Esophagus muscularis mucosa (tissue), 4 donors: ENCODE data around the gene MAP6D1. TPM values are rescaled to one million over a fixed set of nuclear protein-coding genes. Genes with fewer than 3 reads are reported as not detected.

Experiments
- DNase-seq: peaks from one replicate; pipeline ENCODE4 v3.0.0-alpha.2; 2017; ENCODE audit errors: extremely low spot score
- H3K27ac ChIP-seq, 4 donors: fragments of 200-600 bp; sonication (generic); replicated peaks in 1 of 4; 1 replicate in 3 of 4; 2 replicates in 1 of 4; pipeline ENCODE4 v1.5.1; 2016 to 2019; ENCODE audit warnings: mild to moderate bottlenecking in 1 of 4
- H3K27me3 ChIP-seq, 4 donors: fragments of 200-600 bp; sonication (generic); one replicate each; pipeline versions ENCODE4 v1.5.1 to v1.6.0; 2016 to 2019
- H3K36me3 ChIP-seq, 4 donors: fragments of 200-600 bp; sonication (generic); one replicate each; pipeline ENCODE4 v1.5.1; 2016 to 2019
- H3K4me1 ChIP-seq, 4 donors: fragments of 200-600 bp; sonication (generic); one replicate each; pipeline ENCODE4 v1.5.1; 2016 to 2019
- H3K4me3 ChIP-seq, 4 donors: fragments of 200-600 bp; sonication (generic); 1 replicate in 2 of 4; 2 replicates in 2 of 4; pipeline ENCODE4 v1.5.1; 2016 to 2019; ENCODE audit warnings: mild to moderate bottlenecking in 4 of 4, moderate library complexity in 1 of 4
- H3K9me3 ChIP-seq, 4 donors: fragments of 200-600 bp; sonication (generic); 1 replicate in 3 of 4; 2 replicates in 1 of 4; pipeline ENCODE4 v1.5.1; 2016 to 2019
- EP300 ChIP-seq: sonication (generic); formaldehyde crosslinking; IDR thresholded peaks from one replicate; pipeline ENCODE4 v1.6.1; 2017; ENCODE audit warnings: antibody characterized with exemption
- POLR2A ChIP-seq: fragments of 450-650 bp; IDR thresholded peaks from one replicate; pipeline ENCODE4 v1.6.1; 2017; ENCODE audit warnings: antibody characterized with exemption, moderate library complexity, mild to moderate bottlenecking, low read depth
- POLR2AphosphoS5 ChIP-seq, 2 donors: sonication (generic); formaldehyde crosslinking; IDR thresholded peaks; one replicate each; pipeline ENCODE4 v1.6.1; 2017; ENCODE audit warnings: antibody characterized with exemption in 2 of 2
- WGBS: methylation state at CpG from one replicate; pipeline ENCODE4 v1.1.5; 2018; 5-methylcytosine and 5-hydroxymethylcytosine counted together
- intact Hi-C: fragments of 100-400 bp; cut with DNase I; formaldehyde crosslinking; loops from one replicate; pipeline ENCODE4 v1.15.1; 2023
- total RNA-seq, 4 donors: library from RNA; depleted of rRNA; stranded (reverse); fragments of >200 nt; gene quantifications; one replicate each; pipeline versions ENCODE4 v1.1.0 to v1.2.1, GENCODE V29; 2016
- TF ChIP-seq, protein P1 (sequence below), 3 experiments: fragments of 200-600 bp in 2 of 3; fragments of 450-650 bp in 1 of 3; sonication (generic) in 2 of 3; IDR thresholded peaks; one replicate each; pipeline ENCODE4 v1.5.1; 2017 to 2019; ENCODE audit warnings: antibody characterized with exemption in 3 of 3, mild to moderate bottlenecking in 2 of 3, moderate library complexity in 1 of 3

The MAP6D1 gene
- total RNA-seq, 4 donors from 2014 or later: 0.42 to 2.9 (median 2.4) TPM

DNA sequence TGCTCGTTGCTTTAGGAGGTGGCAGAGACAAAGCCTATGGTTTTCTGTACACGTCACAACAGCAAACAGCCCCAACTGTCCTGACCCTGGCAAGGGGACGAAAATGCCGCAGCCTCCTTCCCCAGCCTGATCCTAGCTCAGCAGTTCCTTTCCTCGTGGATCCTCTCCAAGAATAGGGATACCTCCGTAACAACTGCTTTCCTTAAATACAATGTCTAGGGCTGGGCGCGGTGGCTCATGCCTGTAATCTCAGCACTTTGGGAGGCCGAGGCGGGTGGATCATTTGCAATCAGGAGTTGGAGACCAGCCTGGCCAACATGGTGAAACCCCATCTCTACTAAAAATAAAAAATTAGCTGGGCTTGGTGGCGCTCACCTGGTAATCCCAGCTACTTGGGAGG is 17.0 kb downstream of the MAP6D1 start:
- DNase-seq: no peak
- H3K4me3 ChIP-seq: no peak overlapping the region
- no peak overlapping the region for H3K27ac ChIP-seq
- 97% methylated on average over 11 of the region's 11 CpGs for WGBS
- H3K4me1 ChIP-seq: no peaks in the 10 kb centered on the region
- TF ChIP-seq EP300: no peak
- TF ChIP-seq, protein P1, sequence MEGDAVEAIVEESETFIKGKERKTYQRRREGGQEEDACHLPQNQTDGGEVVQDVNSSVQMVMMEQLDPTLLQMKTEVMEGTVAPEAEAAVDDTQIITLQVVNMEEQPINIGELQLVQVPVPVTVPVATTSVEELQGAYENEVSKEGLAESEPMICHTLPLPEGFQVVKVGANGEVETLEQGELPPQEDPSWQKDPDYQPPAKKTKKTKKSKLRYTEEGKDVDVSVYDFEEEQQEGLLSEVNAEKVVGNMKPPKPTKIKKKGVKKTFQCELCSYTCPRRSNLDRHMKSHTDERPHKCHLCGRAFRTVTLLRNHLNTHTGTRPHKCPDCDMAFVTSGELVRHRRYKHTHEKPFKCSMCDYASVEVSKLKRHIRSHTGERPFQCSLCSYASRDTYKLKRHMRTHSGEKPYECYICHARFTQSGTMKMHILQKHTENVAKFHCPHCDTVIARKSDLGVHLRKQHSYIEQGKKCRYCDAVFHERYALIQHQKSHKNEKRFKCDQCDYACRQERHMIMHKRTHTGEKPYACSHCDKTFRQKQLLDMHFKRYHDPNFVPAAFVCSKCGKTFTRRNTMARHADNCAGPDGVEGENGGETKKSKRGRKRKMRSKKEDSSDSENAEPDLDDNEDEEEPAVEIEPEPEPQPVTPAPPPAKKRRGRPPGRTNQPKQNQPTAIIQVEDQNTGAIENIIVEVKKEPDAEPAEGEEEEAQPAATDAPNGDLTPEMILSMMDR (IDR thresholded peaks at IDR 0.05): no peak
- TF ChIP-seq POLR2AphosphoS5 (IDR thresholded peaks at IDR 0.05): no peak
- no peak for TF ChIP-seq POLR2A
- no peaks in the 10 kb centered on the region for H3K27me3 ChIP-seq
- intact Hi-C loops: no loop called here
- peaks cover 63 to 92% (median 89%) of the 10 kb centered on the region in 4 donors for H3K36me3 ChIP-seq
- no peaks in the 10 kb centered on the region for H3K9me3 ChIP-seq

DNA sequence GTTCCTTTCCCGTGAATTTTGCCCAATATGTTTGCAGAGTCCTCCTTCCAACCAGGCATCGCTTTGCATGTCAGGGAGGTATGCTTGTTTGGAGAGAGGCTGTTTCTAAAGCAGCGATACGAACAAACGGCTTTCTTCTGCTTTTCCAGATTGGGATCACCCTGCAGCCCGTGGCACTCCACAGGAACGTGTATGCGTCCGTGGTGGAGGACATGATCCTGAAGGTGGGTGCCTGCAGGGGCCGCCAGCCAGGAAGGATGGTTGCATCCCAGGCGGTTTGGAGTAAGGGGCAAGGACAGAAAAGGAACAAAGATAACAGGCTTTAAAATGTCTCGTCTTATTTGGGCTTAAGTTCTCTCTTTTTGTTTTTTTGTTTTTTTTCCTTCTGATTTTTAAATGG is 17.5 kb downstream of the MAP6D1 start:
- DNase-seq: no peak
- Histone ChIP-seq H3K4me1 (no peaks in the 10 kb centered on the region), H3K36me3 (peaks cover 68 to 94% (median 93%) of the 10 kb centered on the region in 4 donors), H3K27ac (no peak overlapping the region), H3K9me3 (no peaks in the 10 kb centered on the region), H3K4me3 (no peak overlapping the region), H3K27me3 (no peaks in the 10 kb centered on the region)
- 96% methylated on average over 12 of the region's 12 CpGs for WGBS
- TF ChIP-seq EP300: no peak
- no peak for TF ChIP-seq POLR2A
- TF ChIP-seq, protein P1 (IDR thresholded peaks at IDR 0.05): no peak
- no peak for TF ChIP-seq POLR2AphosphoS5 (IDR thresholded peaks at IDR 0.05)
- intact Hi-C loops: no loop called here

DNA sequence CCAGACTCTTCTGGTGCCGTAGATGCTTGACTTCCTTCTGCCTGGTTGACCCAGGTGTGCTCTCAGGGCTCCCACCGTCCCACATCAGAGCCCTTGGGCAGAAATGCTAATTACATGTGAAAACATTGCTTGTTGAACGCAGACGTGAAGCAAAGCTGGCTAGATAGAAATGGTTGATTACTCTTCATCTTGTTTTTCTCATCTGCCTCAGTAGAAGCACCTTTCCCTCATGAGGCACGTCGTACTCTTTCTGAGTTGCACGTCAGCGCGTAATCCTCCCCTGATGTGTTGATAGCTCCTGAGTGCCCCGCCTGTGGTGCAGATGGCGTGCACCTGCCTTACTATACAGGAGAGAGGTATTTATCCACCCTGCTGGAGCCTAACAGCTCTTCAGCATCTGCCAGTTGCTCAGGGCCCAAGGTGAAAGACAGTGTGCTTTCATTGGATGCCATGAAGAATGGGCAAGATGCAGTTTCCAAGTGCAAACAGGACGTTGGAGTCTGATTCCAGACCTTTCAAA is 18.1 kb downstream of the MAP6D1 start:
- TF ChIP-seq POLR2A (no peak), EP300 (no peak), POLR2AphosphoS5 (IDR thresholded peaks at IDR 0.05) (no peak)
- TF ChIP-seq, protein P1 (IDR thresholded peaks at IDR 0.05): no peak
- intact Hi-C loops: no loop called here
- Histone ChIP-seq H3K27me3 (no peaks in the 10 kb centered on the region), H3K9me3 (no peaks in the 10 kb centered on the region), H3K4me3 (no peak overlapping the region), H3K36me3 (peaks cover 73 to 100% (median 99%) of the 10 kb centered on the region in 4 donors), H3K4me1 (no peaks in the 10 kb centered on the region), H3K27ac (no peak overlapping the region)
- WGBS: 93% methylated on average over 12 of the region's 12 CpGs
- no peak for DNase-seq

DNA sequence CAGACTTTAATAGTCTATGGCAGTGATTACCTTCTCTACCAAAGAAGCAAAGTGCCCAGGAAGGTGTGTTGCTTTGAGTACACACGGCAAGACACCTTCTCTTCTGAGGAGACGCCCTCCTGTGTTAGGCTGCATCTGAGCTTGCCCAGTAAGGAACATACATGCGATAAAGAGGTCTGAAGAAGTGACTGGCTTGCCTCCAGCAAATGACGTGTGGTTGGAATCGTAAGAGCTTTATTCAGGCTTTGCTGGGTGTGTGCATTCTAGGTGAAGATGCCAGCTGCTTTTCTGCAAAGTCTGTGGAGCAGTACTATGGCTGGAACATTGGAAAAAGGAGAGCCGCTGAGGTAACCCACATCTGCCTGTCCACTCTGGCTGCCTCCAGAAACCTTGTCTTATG is 22.4 kb downstream of the MAP6D1 start:
- WGBS: 64% methylated on average over 6 of the region's 6 CpGs
- intact Hi-C loops: no loop called here
- no peaks in the 10 kb centered on the region for H3K9me3 ChIP-seq
- no peaks in the 10 kb centered on the region for H3K27me3 ChIP-seq
- no peak overlapping the region for H3K4me3 ChIP-seq
- H3K36me3 ChIP-seq: peaks cover 80 to 99% (median 95%) of the 10 kb centered on the region in 4 donors
- no peak overlapping the region for H3K27ac ChIP-seq
- DNase-seq: no peak
- peaks cover 0 to 7% (median 0%) of the 10 kb centered on the region in 4 donors for H3K4me1 ChIP-seq
- TF ChIP-seq EP300 (no peak), POLR2A (no peak), POLR2AphosphoS5 (IDR thresholded peaks at IDR 0.05) (no peak)
- TF ChIP-seq, protein P1 (IDR thresholded peaks at IDR 0.05): no peak

DNA sequence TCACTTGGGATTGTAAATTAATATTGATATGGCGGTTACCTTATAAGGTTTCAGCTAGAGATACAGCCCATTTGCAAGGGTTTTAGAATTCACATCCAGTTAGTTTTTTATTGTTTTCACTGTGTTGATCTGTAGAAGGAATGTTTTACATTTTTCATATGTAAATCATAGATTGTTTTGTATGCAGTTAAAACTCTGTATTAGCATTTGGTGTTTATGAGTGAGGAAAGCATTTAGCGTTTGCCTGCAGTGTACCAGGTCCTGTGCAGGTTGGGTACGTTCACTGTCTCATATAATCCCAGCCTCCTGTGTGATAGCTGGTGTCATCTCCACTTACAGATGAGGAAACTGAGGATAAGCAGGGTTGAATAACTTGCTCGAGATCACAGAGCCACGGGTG is 23.8 kb downstream of the MAP6D1 start:
- no peaks in the 10 kb centered on the region for H3K9me3 ChIP-seq
- peaks cover 0 to 7% (median 0%) of the 10 kb centered on the region in 4 donors for H3K4me1 ChIP-seq
- 89% methylated on average over 5 of the region's 5 CpGs for WGBS
- DNase-seq: no peak
- peaks cover 73 to 97% (median 87%) of the 10 kb centered on the region in 4 donors for H3K36me3 ChIP-seq
- TF ChIP-seq, protein P1 (IDR thresholded peaks at IDR 0.05): no peak
- TF ChIP-seq POLR2A (no peak), EP300 (no peak), POLR2AphosphoS5 (IDR thresholded peaks at IDR 0.05) (no peak)
- no peak overlapping the region for H3K27ac ChIP-seq
- intact Hi-C loops: no loop called here
- H3K4me3 ChIP-seq: no peak overlapping the region
- no peaks in the 10 kb centered on the region for H3K27me3 ChIP-seq
